PFSK-1 (cell line): ENCODE results near the gene HACE1. TPM values are rescaled to one million over a fixed set of nuclear protein-coding genes. Genes with fewer than 3 reads are reported as not detected.

ENCODE experiments used
- FOXP2 ChIP-seq: optimal IDR thresholded peaks from 2 replicates; pipeline ENCODE3; 2011; ENCODE audit warnings: borderline replicate concordance, control low read depth, inconsistent platforms; ENCODE audit not compliant: insufficient read depth; ENCODE audit errors: extremely low read length, extremely low read depth
- POLR2AphosphoS5 ChIP-seq: IDR thresholded peaks from 2 replicates; pipeline ENCODE4 v1.6.1; 2012; ENCODE audit warnings: low read depth, mild to moderate bottlenecking, control low read depth, low read length, moderate library complexity
- REST ChIP-seq, 2 experiments: IDR thresholded peaks; 2 replicates each; pipeline versions ENCODE4 v1.6.1 to v1.8.0; 2011 to 2012; ENCODE audit warnings: low read depth in 2 of 2, low read length in 2 of 2, control low read depth in 1 of 2, inconsistent platforms in 1 of 2, mild to moderate bottlenecking in 1 of 2, moderate library complexity in 1 of 2; ENCODE audit not compliant: insufficient read depth in 1 of 2
- SIN3A ChIP-seq: IDR thresholded peaks from 2 replicates; pipeline ENCODE4 v1.6.1; 2012; ENCODE audit warnings: mild to moderate bottlenecking, low read length, moderate library complexity, borderline replicate concordance; ENCODE audit not compliant: insufficient read depth
- TAF1 ChIP-seq: IDR thresholded peaks from 2 replicates; pipeline ENCODE4 v1.6.1; 2012; ENCODE audit warnings: low read length, control low read depth, borderline replicate concordance; ENCODE audit not compliant: insufficient read depth
- polyA plus RNA-seq: library from polyadenylated mRNA; unstranded; fragments of >200 nt; gene quantifications from one replicate; pipeline ENCODE4 v1.2.1, GENCODE V29; 2012; ENCODE audit warnings: low read depth, missing spikeins; ENCODE audit not compliant: insufficient read length

The HACE1 gene
- polyA plus RNA-seq = 16.4 TPM

- TF ChIP-seq FOXP2 = peak; percentile 94
- no peak for TF ChIP-seq REST (IDR thresholded peaks at IDR 0.05; ENCODE audit: insufficient read depth in 1 of 2, low read depth in 2 of 2, low read length in 2 of 2)
- peak; percentile 70; the same call in 1 of the 2 replicates for TF ChIP-seq TAF1
- peak; percentile 76 for TF ChIP-seq POLR2AphosphoS5
- TF ChIP-seq SIN3A = no peak
Observed at GRCh38 chr6:104859225-104860146, at the start of gene HACE1. Gene HACE1, minus strand, starts transcription at chr6:104859919. Its CDS starts 277 bp downstream, at chr6:104859642.

GRCh38 chr6:104908888-104909525, 49.3 kb upstream of the HACE1 start:
- TF ChIP-seq SIN3A = no peak
- TF ChIP-seq FOXP2 = no peak
- TF ChIP-seq POLR2AphosphoS5 = no peak
- TF ChIP-seq REST (IDR thresholded peaks at IDR 0.05; ENCODE audit: insufficient read depth in 1 of 2, low read depth in 2 of 2, low read length in 2 of 2) = no peak
- no peak for TF ChIP-seq TAF1

GRCh38 chr6:104908031-104908887, 48.5 kb upstream of the HACE1 start:
- no peak for TF ChIP-seq SIN3A
- no peak for TF ChIP-seq REST (IDR thresholded peaks at IDR 0.05; ENCODE audit: insufficient read depth in 1 of 2, low read depth in 2 of 2, low read length in 2 of 2)
- no peak for TF ChIP-seq POLR2AphosphoS5
- no peak for TF ChIP-seq FOXP2
- TF ChIP-seq TAF1 = no peak

GRCh38 chr6:104896914-104897313, 37.2 kb upstream of the HACE1 start:
- TF ChIP-seq SIN3A = no peak
- TF ChIP-seq POLR2AphosphoS5 = no peak
- TF ChIP-seq TAF1 = no peak

GRCh38 chr6:104888066-104888465, 28.3 kb upstream of the HACE1 start:
- TF ChIP-seq FOXP2 (no peak), TAF1 (no peak), REST (IDR thresholded peaks at IDR 0.05; ENCODE audit: insufficient read depth in 1 of 2, low read depth in 2 of 2, low read length in 2 of 2) (no peak)
